H9 (cell line): ENCODE data around the gene FAM174C. TPM values are rescaled to one million over a fixed set of nuclear protein-coding genes. Genes with fewer than 3 reads are reported as not detected.

Source experiments
- DNase-seq: peaks from one replicate; pipeline ENCODE4 v3.0.0-alpha.2; 2017
- H2AFZ ChIP-seq: one replicate; pipeline ENCODE4 v1.6.1; 2013; ENCODE audit warnings: mild to moderate bottlenecking, low read length, control low read depth, moderate library complexity
- H2AK5ac ChIP-seq: 2 replicates; pipeline ENCODE4 v1.6.1; 2013; ENCODE audit warnings: low read length, control low read depth, mixed read lengths; ENCODE audit not compliant: insufficient read length
- H2BK120ac ChIP-seq: one replicate; pipeline ENCODE4 v1.6.1; 2013; ENCODE audit warnings: low read depth, mild to moderate bottlenecking, low read length, control low read depth, inconsistent platforms; ENCODE audit not compliant: poor library complexity, severe bottlenecking
- H2BK12ac ChIP-seq: 2 replicates; pipeline ENCODE4 v1.6.1; 2013; ENCODE audit warnings: low read length, control low read depth, mixed read lengths, low read depth; ENCODE audit not compliant: insufficient read length
- H2BK15ac ChIP-seq: 2 replicates; pipeline ENCODE4 v1.6.1; 2013; ENCODE audit warnings: low read depth, low read length, control low read depth
- H2BK20ac ChIP-seq: one replicate; pipeline ENCODE4 v1.6.1; 2013; ENCODE audit warnings: low read depth, mild to moderate bottlenecking, low read length, control low read depth, inconsistent platforms; ENCODE audit not compliant: poor library complexity, severe bottlenecking
- H2BK5ac ChIP-seq: 2 replicates; pipeline ENCODE4 v1.6.1; 2013; ENCODE audit warnings: low read length, control low read depth, mixed read lengths; ENCODE audit not compliant: insufficient read length
- H3K14ac ChIP-seq: 2 replicates; pipeline ENCODE4 v1.6.1; 2013; ENCODE audit warnings: low read length, control low read depth; ENCODE audit not compliant: insufficient read depth
- H3K18ac ChIP-seq: 2 replicates; pipeline ENCODE4 v1.6.1; 2013; ENCODE audit warnings: low read depth, mild to moderate bottlenecking, mixed read lengths, low read length, control low read depth; ENCODE audit not compliant: insufficient read length
- H3K23ac ChIP-seq: 2 replicates; pipeline ENCODE4 v1.6.1; 2013; ENCODE audit warnings: low read length, control low read depth, mixed read lengths, low read depth; ENCODE audit not compliant: insufficient read length
- H3K23me2 ChIP-seq: 2 replicates; pipeline ENCODE4 v1.6.1; 2013; ENCODE audit warnings: low read depth, mild to moderate bottlenecking, mixed read lengths, low read length, control low read depth; ENCODE audit not compliant: insufficient read length, poor library complexity, severe bottlenecking
- H3K27ac ChIP-seq: 2 replicates; pipeline ENCODE4 v1.5.1; 2013; ENCODE audit warnings: low read length, control low read depth, mixed read lengths, low read depth; ENCODE audit not compliant: insufficient read length
- H3K27me3 ChIP-seq: 2 replicates; pipeline ENCODE4 v1.6.1; 2013; ENCODE audit warnings: low read length, control low read depth, inconsistent platforms; ENCODE audit not compliant: insufficient read depth
- H3K4ac ChIP-seq: 2 replicates; pipeline ENCODE4 v1.6.1; 2013; ENCODE audit warnings: low read depth, mild to moderate bottlenecking, control low read depth, inconsistent platforms, low read length, moderate library complexity
- H3K4me1 ChIP-seq: 2 replicates; pipeline ENCODE4 v1.6.1; 2013; ENCODE audit warnings: low read length, control low read depth, inconsistent platforms; ENCODE audit not compliant: insufficient read depth
- H3K4me2 ChIP-seq: 2 replicates; pipeline ENCODE4 v1.6.1; 2013; ENCODE audit warnings: low read length, control low read depth, mixed read lengths; ENCODE audit not compliant: insufficient read length, insufficient read depth
- H3K56ac ChIP-seq: 2 replicates; pipeline ENCODE4 v1.6.1; 2013; ENCODE audit warnings: low read depth, mild to moderate bottlenecking, mixed read lengths, low read length, control low read depth; ENCODE audit not compliant: insufficient read length
- H3K79me1 ChIP-seq: 2 replicates; pipeline ENCODE4 v1.6.1; 2013; ENCODE audit warnings: low read depth, mild to moderate bottlenecking, moderate library complexity, low read length, control low read depth, inconsistent platforms; ENCODE audit not compliant: insufficient read depth, poor library complexity, severe bottlenecking
- H3K79me2 ChIP-seq: 2 replicates; pipeline ENCODE4 v1.6.1; 2013; ENCODE audit warnings: low read length, control low read depth, inconsistent platforms; ENCODE audit not compliant: insufficient read depth
- H3K9ac ChIP-seq: 2 replicates; pipeline ENCODE4 v1.6.1; 2013; ENCODE audit warnings: low read length, control low read depth, mixed read lengths; ENCODE audit not compliant: insufficient read length; ENCODE audit errors: extremely low read depth
- H3K9me3 ChIP-seq: one replicate; pipeline ENCODE4 v1.6.1; 2013; ENCODE audit warnings: low read depth, low read length, inconsistent platforms; ENCODE audit not compliant: control insufficient read depth
- H3T11ph ChIP-seq: one replicate; pipeline ENCODE4 v1.6.1; 2013; ENCODE audit warnings: mild to moderate bottlenecking, low read length, control low read depth, inconsistent platforms
- H4K20me1 ChIP-seq: one replicate; pipeline ENCODE4 v1.6.1; 2013; ENCODE audit not compliant: control insufficient read depth, insufficient read length, insufficient read depth
- H4K5ac ChIP-seq: 2 replicates; pipeline ENCODE4 v1.6.1; 2013; ENCODE audit warnings: low read depth, mild to moderate bottlenecking, mixed read lengths, low read length, control low read depth; ENCODE audit not compliant: insufficient read length
- H4K8ac ChIP-seq: replicated peaks from 2 replicates; pipeline ENCODE4 v1.6.1; 2013; ENCODE audit warnings: low read length, control low read depth, mixed read lengths, low read depth; ENCODE audit not compliant: insufficient read length
- H4K91ac ChIP-seq: 2 replicates; pipeline ENCODE4 v1.6.1; 2013; ENCODE audit warnings: low read depth, mild to moderate bottlenecking, moderate library complexity, mixed read lengths, low read length, control low read depth; ENCODE audit not compliant: insufficient read length
- H3K27ac Mint-ChIP-seq, 3 experiments: 2 replicates in 2 of 3; 3 replicates in 1 of 3; pipeline ENCODE4 v1.8.0; 2020 to 2021; ENCODE audit warnings: mixed read lengths in 3 of 3, mild to moderate bottlenecking in 1 of 3, moderate library complexity in 1 of 3
- H3K27me3 Mint-ChIP-seq: 2 replicates; pipeline ENCODE4 v1.8.0; 2021; ENCODE audit warnings: low read depth, mild to moderate bottlenecking, moderate library complexity, mixed read lengths
- H3K36me3 Mint-ChIP-seq, 3 experiments: 2 replicates in 2 of 3; 3 replicates in 1 of 3; pipeline ENCODE4 v1.8.0; 2020 to 2021; ENCODE audit warnings: low read depth in 3 of 3, mixed read lengths in 3 of 3; ENCODE audit not compliant: insufficient read depth in 1 of 3
- H3K4me1 Mint-ChIP-seq, 2 experiments: 2 replicates each; pipeline ENCODE4 v1.8.0; 2020; ENCODE audit warnings: mixed read lengths in 2 of 2
- H3K4me3 Mint-ChIP-seq, 2 experiments: 2 replicates in 1 of 2; 3 replicates in 1 of 2; pipeline ENCODE4 v1.8.0; 2020 to 2021; ENCODE audit warnings: mild to moderate bottlenecking in 2 of 2, mixed read lengths in 2 of 2, moderate library complexity in 1 of 2
- H3K9me3 Mint-ChIP-seq, 2 experiments: 2 replicates in 1 of 2; 3 replicates in 1 of 2; pipeline ENCODE4 v1.8.0; 2020; ENCODE audit warnings: mild to moderate bottlenecking in 2 of 2, mixed read lengths in 2 of 2, moderate library complexity in 1 of 2
- CTCF ChIP-seq: fragments of 200-600 bp; sonication (generic); conservative IDR thresholded peaks from 3 replicates; pipeline ENCODE4 v1.8.0; 2021; ENCODE audit warnings: antibody characterized with exemption, mild to moderate bottlenecking
- WGBS: extraction: QIAGEN DNeasy Blood & Tissue Kit; methylation state at CpG from one replicate; pipeline ENCODE4 v1.1.7; 2013; ENCODE audit warnings: missing lambda C conversion rate, low lambda C conversion rate, mixed read lengths; ENCODE audit not compliant: insufficient read length; ENCODE audit errors: extremely low coverage; 5-methylcytosine and 5-hydroxymethylcytosine counted together
- total RNA-seq: library from RNA; stranded (reverse); gene quantifications from 2 replicates; pipeline ENCODE4 v1.2.1, GENCODE V29; 2021

Gene FAM174C
- total RNA-seq, 1 experiment from 2014 or later, result 63.0 TPM

DNA sequence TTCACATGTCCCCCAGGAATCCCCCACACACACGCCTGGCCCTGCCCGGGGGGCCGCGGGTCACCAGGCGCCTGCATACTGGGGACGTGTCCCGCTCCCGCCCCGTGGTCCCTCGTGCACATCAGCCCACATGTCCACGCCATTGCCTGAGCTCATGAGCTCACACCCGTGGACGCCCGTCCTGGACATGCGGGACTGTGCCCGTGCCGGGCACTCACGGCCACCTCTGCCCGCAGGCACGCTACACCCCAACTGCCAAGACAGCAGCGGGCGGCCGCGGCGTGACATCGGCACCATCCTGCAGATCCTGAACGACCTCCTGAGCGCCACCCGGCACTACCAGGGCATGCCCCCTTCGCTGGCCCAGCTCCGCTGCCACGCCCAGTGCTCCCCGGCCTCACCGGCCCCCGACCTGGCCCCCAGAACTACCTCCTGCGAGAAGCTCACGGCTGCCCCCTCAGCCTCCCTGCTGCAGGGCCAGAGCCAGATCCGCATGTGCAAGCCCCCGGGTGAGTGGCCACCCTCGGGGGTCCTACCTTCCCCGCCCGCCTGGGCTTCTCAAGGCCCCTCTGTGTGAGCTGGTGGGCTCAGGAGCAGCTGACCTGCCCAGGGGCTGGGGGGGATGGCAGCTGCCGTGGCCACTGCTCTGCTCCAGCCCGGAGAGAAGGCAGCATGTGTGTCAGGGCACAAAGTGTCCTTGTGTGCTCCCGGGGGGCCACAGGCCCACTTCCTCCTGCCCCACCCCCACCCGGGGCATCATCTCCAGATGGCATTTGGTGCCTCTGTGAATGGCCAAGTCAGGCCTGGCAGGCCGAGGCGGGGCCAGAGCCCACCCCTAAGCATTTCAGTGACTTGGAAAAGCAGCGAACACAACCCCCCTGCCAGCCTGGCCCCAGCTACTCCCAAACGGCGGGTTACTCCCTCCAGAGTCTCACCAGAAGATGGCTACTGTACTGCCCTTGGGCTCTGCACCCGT is 19.9 kb upstream of the FAM174C start:
- Histone ChIP-seq H3T11ph (no peak overlapping the region), H3K4ac (no peak overlapping the region), H3K23me2 (peaks cover 15% of the 10 kb centered on the region), H4K91ac (no peak overlapping the region), H4K5ac (no peak overlapping the region), H3K23ac (no peak overlapping the region), H3K79me2 (peaks cover 11% of the 10 kb centered on the region; the same call in 1 of the 2 replicates), H2AFZ (no peak overlapping the region), H3K4me2 (no peak overlapping the region), H3K18ac (no peak overlapping the region), H3K27ac (no peak overlapping the region), H2BK15ac (no peak overlapping the region), H2BK20ac (no peak overlapping the region), H3K9ac (no peak overlapping the region), H3K9me3 (no peaks in the 10 kb centered on the region), H3K4me1 (no peaks in the 10 kb centered on the region; the same call in 1 of the 2 replicates), H4K20me1 (no peaks in the 10 kb centered on the region), H3K56ac (no peak overlapping the region), H2BK5ac (no peak overlapping the region), H4K8ac (no peak overlapping the region), H2BK12ac (no peak overlapping the region), H2AK5ac (no peak overlapping the region), H3K79me1 (no peaks in the 10 kb centered on the region), H3K14ac (no peak overlapping the region), H2BK120ac (no peak overlapping the region), H3K27me3 (no peaks in the 10 kb centered on the region)
- DNase-seq, result no peak
- Mint-ChIP-seq H3K27me3 (no peaks in the 10 kb centered on the region; the same call in 1 of the 2 replicates), H3K27ac (peak overlapping the region in 1 of 3 experiments; percentile 89; a peak in 2 of 7 replicates), H3K9me3 (no peaks in the 10 kb centered on the region; a peak in 1 of 5 replicates), H3K4me3 (no peak overlapping the region), H3K4me1 (peaks cover 25 to 44% of the 10 kb centered on the region in 2 experiments), H3K36me3 (peaks cover 25 to 67% (median 55%) of the 10 kb centered on the region in 3 experiments; a peak in 6 of 7 replicates)
- WGBS, result no CpG with 5 or more reads among the region's 52 CpGs
- no peak for TF ChIP-seq CTCF
